Uterus (tissue), 2 donors: ENCODE data around the gene XYLT1.

Experiments
- CTCF ChIP-seq, 4 experiments: fragments of 200-600 bp in 2 of 4; fragments of 450-650 bp in 2 of 4; sonication (generic) in 2 of 4; IDR thresholded peaks; one replicate each; pipeline ENCODE4 v1.5.1; 2016 to 2019; ENCODE audit warnings: antibody characterized with exemption in 4 of 4, mild to moderate bottlenecking in 2 of 4, moderate library complexity in 1 of 4
- POLR2A ChIP-seq, 2 donors: fragments of 450-650 bp; IDR thresholded peaks; one replicate each; pipeline ENCODE4 v1.6.1; 2016; ENCODE audit warnings: antibody characterized with exemption in 2 of 2, mild to moderate bottlenecking in 1 of 2, moderate library complexity in 1 of 2

- TF ChIP-seq POLR2A (IDR thresholded peaks at IDR 0.05) (no peak), CTCF (IDR thresholded peaks at IDR 0.05) (peak in 2 of 4 experiments; percentile 9 to 28)
Observed at GRCh38 chr16:17367923-17368322, 102.8 kb downstream of the XYLT1 start.
